HEK293T (cell line): ENCODE data around the gene TGFBR3.

Source experiments
- ARNT ChIP-seq: fragments of 450-650 bp; IDR thresholded peaks from 2 replicates; pipeline ENCODE4 v1.6.1; 2017; ENCODE audit warnings: mild to moderate bottlenecking
- BHLHE40 ChIP-seq: fragments of 450-650 bp; IDR thresholded peaks from 2 replicates; pipeline ENCODE4 v1.6.1; 2016; ENCODE audit warnings: mild to moderate bottlenecking, moderate library complexity, borderline replicate concordance
- CTBP1 ChIP-seq: fragments of 450-650 bp; IDR thresholded peaks from 2 replicates; pipeline ENCODE4 v1.6.1; 2016; ENCODE audit warnings: borderline replicate concordance
- FOXA1 ChIP-seq: fragments of 450-650 bp; IDR thresholded peaks from 2 replicates; pipeline ENCODE4 v1.6.1; 2016; ENCODE audit warnings: mild to moderate bottlenecking
- FOXM1 ChIP-seq: fragments of 450-650 bp; IDR thresholded peaks from 2 replicates; pipeline ENCODE4 v1.6.1; 2017; ENCODE audit warnings: mild to moderate bottlenecking, borderline replicate concordance
- PKNOX1 ChIP-seq: fragments of 450-650 bp; IDR thresholded peaks from 2 replicates; pipeline ENCODE4 v1.6.1; 2016
- SP1 ChIP-seq: fragments of 450-650 bp; IDR thresholded peaks from 2 replicates; pipeline ENCODE4 v1.6.1; 2017
- SUZ12 ChIP-seq: fragments of 450-650 bp; IDR thresholded peaks from 2 replicates; pipeline ENCODE4 v1.6.1; 2016; ENCODE audit warnings: mild to moderate bottlenecking
- TARDBP ChIP-seq: fragments of 450-650 bp; IDR thresholded peaks from 2 replicates; pipeline ENCODE4 v1.6.1; 2016
- ZNF384 ChIP-seq: fragments of 450-650 bp; IDR thresholded peaks from 2 replicates; pipeline ENCODE4 v1.6.1; 2016

- TF ChIP-seq PKNOX1 (no peak), SP1 (no peak), BHLHE40 (no peak), TARDBP (no peak), ZNF384 (no peak), CTBP1 (no peak), FOXM1 (no peak), ARNT (no peak), FOXA1 (no peak), SUZ12 (no peak)
Measured at GRCh38 chr1:91717839-91718238, 168.1 kb downstream of the TGFBR3 start.
